SK-N-SH treated with all-trans-retinoic acid at 6 μM for 48 hours (cell line): Measurements from ENCODE around the gene ACOXL.

Experiments
- ATAC-seq: fragments of 200-7000 bp; cut with Tn5 transposase; 3 replicates; pipeline ENCODE4 v1.9.1; 2020; ENCODE audit warnings: mild to moderate bottlenecking, moderate library complexity
- ARNTL ChIP-seq: fragments of 450-650 bp; formaldehyde crosslinking; IDR thresholded peaks from 2 replicates; pipeline ENCODE4 v1.5.0; 2020; ENCODE audit warnings: low read depth, mild to moderate bottlenecking, moderate library complexity, borderline replicate concordance
- BACH2 ChIP-seq: fragments of 250-450 bp; sonication (Bioruptor Pico); IDR thresholded peaks from 2 replicates; pipeline ENCODE4 v1.9.0; 2021; ENCODE audit warnings: mild to moderate bottlenecking, borderline replicate concordance
- CSDC2 ChIP-seq: fragments of 250-450 bp; sonication (Bioruptor Pico); IDR thresholded peaks from 2 replicates; pipeline ENCODE4 v1.5.0; 2020; ENCODE audit warnings: mild to moderate bottlenecking, moderate library complexity
- ESRRG ChIP-seq: fragments of 250-450 bp; sonication (Bioruptor Pico); IDR thresholded peaks from 2 replicates; pipeline ENCODE4 v1.6.1; 2021; ENCODE audit warnings: mild to moderate bottlenecking
- GLIS3 ChIP-seq: fragments of 250-450 bp; sonication (Bioruptor Pico); IDR thresholded peaks from 2 replicates; pipeline ENCODE4 v1.5.0; 2020; ENCODE audit warnings: mild to moderate bottlenecking, moderate library complexity
- ISL1 ChIP-seq: fragments of 250-450 bp; sonication (Bioruptor Pico); IDR thresholded peaks from 2 replicates; pipeline ENCODE4 v2.1.2; 2022; ENCODE audit warnings: mild to moderate bottlenecking, moderate library complexity
- PPARA ChIP-seq: fragments of 250-450 bp; sonication (Bioruptor Pico); IDR thresholded peaks from 2 replicates; pipeline ENCODE4 v1.5.0; 2020; ENCODE audit warnings: mild to moderate bottlenecking, borderline replicate concordance
- RARB ChIP-seq: fragments of 250-450 bp; sonication (Bioruptor Pico); IDR thresholded peaks from 2 replicates; pipeline ENCODE4 v1.8.0; 2021; ENCODE audit warnings: mild to moderate bottlenecking, moderate library complexity
- SNAI2 ChIP-seq: fragments of 250-450 bp; sonication (Bioruptor Pico); IDR thresholded peaks from 2 replicates; pipeline ENCODE4 v1.5.0; 2020; ENCODE audit warnings: mild to moderate bottlenecking, moderate library complexity
- TCF4 ChIP-seq: fragments of 250-450 bp; sonication (Bioruptor Pico); IDR thresholded peaks from 2 replicates; pipeline ENCODE4 v1.8.0; 2021; ENCODE audit warnings: mild to moderate bottlenecking, moderate library complexity, borderline replicate concordance
- TOX ChIP-seq: fragments of 250-450 bp; sonication (Bioruptor Pico); IDR thresholded peaks from 2 replicates; pipeline ENCODE4 v1.8.0; 2021; ENCODE audit warnings: mild to moderate bottlenecking, moderate library complexity, borderline replicate concordance
- ZFP3 ChIP-seq: fragments of 250-450 bp; sonication (Bioruptor Pico); IDR thresholded peaks from 2 replicates; pipeline ENCODE4 v1.5.0; 2020; ENCODE audit warnings: mild to moderate bottlenecking, moderate library complexity
- ZFP30 ChIP-seq: fragments of 450-650 bp; formaldehyde crosslinking; IDR thresholded peaks from 2 replicates; pipeline ENCODE4 v1.5.0; 2022; ENCODE audit warnings: mild to moderate bottlenecking, moderate library complexity
- ZNF70 ChIP-seq: fragments of 450-650 bp; formaldehyde crosslinking; IDR thresholded peaks from 2 replicates; pipeline ENCODE4 v1.5.0; 2020; ENCODE audit warnings: mild to moderate bottlenecking, moderate library complexity
- ZNF8 ChIP-seq: fragments of 450-650 bp; formaldehyde crosslinking; IDR thresholded peaks from 2 replicates; pipeline ENCODE4 v1.5.0; 2020; ENCODE audit warnings: mild to moderate bottlenecking, moderate library complexity
- TF ChIP-seq, protein P1 (sequence below): fragments of 250-450 bp; sonication (Bioruptor Pico); IDR thresholded peaks from 2 replicates; pipeline ENCODE4 v1.5.1; 2021; ENCODE audit warnings: mild to moderate bottlenecking, moderate library complexity
- TF ChIP-seq, protein P2 (sequence below): fragments of 250-450 bp; sonication (Bioruptor Pico); IDR thresholded peaks from 2 replicates; pipeline ENCODE4 v1.8.0; 2021; ENCODE audit warnings: low read depth, mild to moderate bottlenecking, moderate library complexity, borderline replicate concordance
- TF ChIP-seq, protein P3 (sequence below): fragments of 250-450 bp; sonication (Bioruptor Pico); IDR thresholded peaks from 2 replicates; pipeline ENCODE4 v1.5.1; 2020; ENCODE audit warnings: low read depth, mild to moderate bottlenecking, moderate library complexity
- TF ChIP-seq, protein P4 (sequence below): fragments of 250-450 bp; sonication (Bioruptor Pico); IDR thresholded peaks from 2 replicates; pipeline ENCODE4 v1.8.0; 2020; ENCODE audit warnings: mild to moderate bottlenecking, moderate library complexity, borderline replicate concordance
- TF ChIP-seq, protein P5 (sequence below): fragments of 250-450 bp; sonication (Bioruptor Pico); IDR thresholded peaks from 2 replicates; pipeline ENCODE4 v1.5.0; 2020; ENCODE audit warnings: mild to moderate bottlenecking, moderate library complexity

The ACOXL gene

DNA sequence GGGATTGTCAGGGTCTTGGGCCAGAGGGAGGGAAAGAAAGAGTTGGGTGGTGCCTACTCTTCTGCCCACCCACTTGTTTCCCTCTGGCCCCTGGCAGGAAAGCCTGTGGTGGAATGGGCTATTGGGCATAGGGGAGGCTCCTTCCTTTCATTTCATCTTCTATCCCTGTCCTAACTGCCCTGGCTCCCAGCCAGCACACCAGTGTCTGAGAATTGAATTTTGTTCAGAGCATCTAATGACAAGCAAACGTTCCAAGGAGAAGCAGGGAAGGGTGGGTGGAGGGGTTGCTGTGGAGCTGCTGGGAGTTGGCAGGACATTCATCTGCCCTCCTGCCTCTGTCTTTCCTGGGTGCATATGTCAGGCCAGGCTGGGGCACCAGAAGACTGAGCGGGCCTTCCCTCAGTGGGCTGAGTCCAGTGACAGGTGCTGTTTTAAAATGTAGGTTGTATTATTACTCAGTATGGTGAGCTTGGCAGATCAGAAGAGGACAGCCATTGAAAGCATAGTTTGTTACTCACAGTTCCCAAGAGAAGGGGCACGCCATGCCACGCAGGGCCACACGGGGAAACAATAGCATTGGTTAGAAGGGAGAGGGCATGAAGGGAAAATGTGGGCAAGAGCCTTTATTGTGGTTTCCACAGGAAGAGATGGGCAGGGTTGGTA, 171.9 kb downstream of the ACOXL start:
- TF ChIP-seq CSDC2 (CRISPR knock-in tag) (no peak), GLIS3 (CRISPR knock-in tag) (no peak), TCF4 (CRISPR knock-in tag) (no peak), ZFP3 (CRISPR knock-in tag) (no peak)
- TF ChIP-seq, protein P1, sequence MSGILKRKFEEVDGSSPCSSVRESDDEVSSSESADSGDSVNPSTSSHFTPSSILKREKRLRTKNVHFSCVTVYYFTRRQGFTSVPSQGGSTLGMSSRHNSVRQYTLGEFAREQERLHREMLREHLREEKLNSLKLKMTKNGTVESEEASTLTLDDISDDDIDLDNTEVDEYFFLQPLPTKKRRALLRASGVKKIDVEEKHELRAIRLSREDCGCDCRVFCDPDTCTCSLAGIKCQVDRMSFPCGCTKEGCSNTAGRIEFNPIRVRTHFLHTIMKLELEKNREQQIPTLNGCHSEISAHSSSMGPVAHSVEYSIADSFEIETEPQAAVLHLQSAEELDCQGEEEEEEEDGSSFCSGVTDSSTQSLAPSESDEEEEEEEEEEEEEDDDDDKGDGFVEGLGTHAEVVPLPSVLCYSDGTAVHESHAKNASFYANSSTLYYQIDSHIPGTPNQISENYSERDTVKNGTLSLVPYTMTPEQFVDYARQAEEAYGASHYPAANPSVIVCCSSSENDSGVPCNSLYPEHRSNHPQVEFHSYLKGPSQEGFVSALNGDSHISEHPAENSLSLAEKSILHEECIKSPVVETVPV (CRISPR knock-in tag): no peak
- TF ChIP-seq, protein P2, sequence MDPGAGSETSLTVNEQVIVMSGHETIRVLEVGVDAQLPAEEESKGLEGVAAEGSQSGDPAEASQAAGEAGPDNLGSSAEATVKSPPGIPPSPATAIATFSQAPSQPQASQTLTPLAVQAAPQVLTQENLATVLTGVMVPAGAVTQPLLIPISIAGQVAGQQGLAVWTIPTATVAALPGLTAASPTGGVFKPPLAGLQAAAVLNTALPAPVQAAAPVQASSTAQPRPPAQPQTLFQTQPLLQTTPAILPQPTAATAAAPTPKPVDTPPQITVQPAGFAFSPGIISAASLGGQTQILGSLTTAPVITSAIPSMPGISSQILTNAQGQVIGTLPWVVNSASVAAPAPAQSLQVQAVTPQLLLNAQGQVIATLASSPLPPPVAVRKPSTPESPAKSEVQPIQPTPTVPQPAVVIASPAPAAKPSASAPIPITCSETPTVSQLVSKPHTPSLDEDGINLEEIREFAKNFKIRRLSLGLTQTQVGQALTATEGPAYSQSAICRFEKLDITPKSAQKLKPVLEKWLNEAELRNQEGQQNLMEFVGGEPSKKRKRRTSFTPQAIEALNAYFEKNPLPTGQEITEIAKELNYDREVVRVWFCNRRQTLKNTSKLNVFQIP (CRISPR knock-in tag): no peak
- TF ChIP-seq, protein P3, sequence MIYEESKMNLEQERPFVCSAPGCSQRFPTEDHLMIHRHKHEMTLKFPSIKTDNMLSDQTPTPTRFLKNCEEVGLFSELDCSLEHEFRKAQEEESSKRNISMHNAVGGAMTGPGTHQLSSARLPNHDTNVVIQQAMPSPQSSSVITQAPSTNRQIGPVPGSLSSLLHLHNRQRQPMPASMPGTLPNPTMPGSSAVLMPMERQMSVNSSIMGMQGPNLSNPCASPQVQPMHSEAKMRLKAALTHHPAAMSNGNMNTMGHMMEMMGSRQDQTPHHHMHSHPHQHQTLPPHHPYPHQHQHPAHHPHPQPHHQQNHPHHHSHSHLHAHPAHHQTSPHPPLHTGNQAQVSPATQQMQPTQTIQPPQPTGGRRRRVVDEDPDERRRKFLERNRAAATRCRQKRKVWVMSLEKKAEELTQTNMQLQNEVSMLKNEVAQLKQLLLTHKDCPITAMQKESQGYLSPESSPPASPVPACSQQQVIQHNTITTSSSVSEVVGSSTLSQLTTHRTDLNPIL (CRISPR knock-in tag): no peak
- ATAC-seq: no peak

DNA sequence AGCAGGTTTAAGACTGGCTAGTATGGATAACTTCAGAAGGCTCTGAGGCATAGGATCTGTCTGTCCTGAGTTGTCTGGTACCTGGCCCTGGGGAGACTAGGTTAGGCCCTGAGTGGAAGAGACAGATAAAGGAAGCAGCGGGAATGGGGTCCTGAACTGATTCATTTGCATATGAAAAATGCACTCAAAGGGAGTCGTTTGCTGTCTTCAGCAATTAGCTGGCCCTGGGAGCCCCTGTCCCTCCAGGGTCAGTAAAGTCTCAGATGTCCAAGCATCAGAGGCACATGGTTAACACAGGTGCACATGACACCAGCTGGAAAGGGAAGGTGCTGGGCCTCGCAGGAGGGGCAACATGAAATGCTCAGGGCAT, 172.4 kb downstream of the ACOXL start:
- TF ChIP-seq, protein P4, sequence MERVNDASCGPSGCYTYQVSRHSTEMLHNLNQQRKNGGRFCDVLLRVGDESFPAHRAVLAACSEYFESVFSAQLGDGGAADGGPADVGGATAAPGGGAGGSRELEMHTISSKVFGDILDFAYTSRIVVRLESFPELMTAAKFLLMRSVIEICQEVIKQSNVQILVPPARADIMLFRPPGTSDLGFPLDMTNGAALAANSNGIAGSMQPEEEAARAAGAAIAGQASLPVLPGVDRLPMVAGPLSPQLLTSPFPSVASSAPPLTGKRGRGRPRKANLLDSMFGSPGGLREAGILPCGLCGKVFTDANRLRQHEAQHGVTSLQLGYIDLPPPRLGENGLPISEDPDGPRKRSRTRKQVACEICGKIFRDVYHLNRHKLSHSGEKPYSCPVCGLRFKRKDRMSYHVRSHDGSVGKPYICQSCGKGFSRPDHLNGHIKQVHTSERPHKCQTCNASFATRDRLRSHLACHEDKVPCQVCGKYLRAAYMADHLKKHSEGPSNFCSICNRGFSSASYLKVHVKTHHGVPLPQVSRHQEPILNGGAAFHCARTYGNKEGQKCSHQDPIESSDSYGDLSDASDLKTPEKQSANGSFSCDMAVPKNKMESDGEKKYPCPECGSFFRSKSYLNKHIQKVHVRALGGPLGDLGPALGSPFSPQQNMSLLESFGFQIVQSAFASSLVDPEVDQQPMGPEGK (CRISPR knock-in tag): no peak
- no peak for TF ChIP-seq ZNF70 (CRISPR knock-in tag)
- no peak for TF ChIP-seq RARB
- TF ChIP-seq, protein P2 (CRISPR knock-in tag): no peak
- no peak for TF ChIP-seq TOX (CRISPR knock-in tag)
- no peak for TF ChIP-seq PPARA
- TF ChIP-seq ISL1 (CRISPR knock-in tag): no peak
- TF ChIP-seq ZFP3 (CRISPR knock-in tag): no peak
- no peak for ATAC-seq

DNA sequence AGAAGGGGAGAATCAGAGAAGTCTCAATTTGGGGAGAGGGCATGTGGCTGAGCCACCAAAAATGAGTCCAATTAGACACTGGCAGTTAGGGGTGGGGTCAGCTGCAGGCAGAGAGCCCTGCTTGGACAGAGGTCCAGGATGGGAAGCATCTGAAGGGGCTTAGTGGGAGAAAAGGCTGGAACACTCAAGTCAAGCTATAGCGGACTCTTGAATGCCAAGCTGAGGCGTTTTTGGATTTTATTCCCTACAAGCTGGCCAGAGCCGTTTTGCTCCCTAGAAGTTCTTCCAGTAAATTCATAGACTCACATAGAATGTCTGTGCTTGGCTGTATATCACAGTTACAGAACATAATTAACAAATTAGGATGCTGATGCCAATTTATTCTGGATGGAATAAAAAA, 172.8 kb downstream of the ACOXL start:
- TF ChIP-seq ZNF70 (CRISPR knock-in tag) (no peak), ISL1 (CRISPR knock-in tag) (no peak), ZNF8 (CRISPR knock-in tag) (no peak), TCF4 (CRISPR knock-in tag) (no peak), ESRRG (CRISPR knock-in tag) (no peak), GLIS3 (CRISPR knock-in tag) (no peak), ZFP30 (CRISPR knock-in tag) (no peak), SNAI2 (CRISPR knock-in tag) (no peak), BACH2 (CRISPR knock-in tag) (no peak), ARNTL (CRISPR knock-in tag) (no peak), PPARA (no peak), CSDC2 (CRISPR knock-in tag) (no peak)
- TF ChIP-seq, protein P4 (CRISPR knock-in tag): no peak
- TF ChIP-seq, protein P2 (CRISPR knock-in tag): no peak
- TF ChIP-seq, protein P5, sequence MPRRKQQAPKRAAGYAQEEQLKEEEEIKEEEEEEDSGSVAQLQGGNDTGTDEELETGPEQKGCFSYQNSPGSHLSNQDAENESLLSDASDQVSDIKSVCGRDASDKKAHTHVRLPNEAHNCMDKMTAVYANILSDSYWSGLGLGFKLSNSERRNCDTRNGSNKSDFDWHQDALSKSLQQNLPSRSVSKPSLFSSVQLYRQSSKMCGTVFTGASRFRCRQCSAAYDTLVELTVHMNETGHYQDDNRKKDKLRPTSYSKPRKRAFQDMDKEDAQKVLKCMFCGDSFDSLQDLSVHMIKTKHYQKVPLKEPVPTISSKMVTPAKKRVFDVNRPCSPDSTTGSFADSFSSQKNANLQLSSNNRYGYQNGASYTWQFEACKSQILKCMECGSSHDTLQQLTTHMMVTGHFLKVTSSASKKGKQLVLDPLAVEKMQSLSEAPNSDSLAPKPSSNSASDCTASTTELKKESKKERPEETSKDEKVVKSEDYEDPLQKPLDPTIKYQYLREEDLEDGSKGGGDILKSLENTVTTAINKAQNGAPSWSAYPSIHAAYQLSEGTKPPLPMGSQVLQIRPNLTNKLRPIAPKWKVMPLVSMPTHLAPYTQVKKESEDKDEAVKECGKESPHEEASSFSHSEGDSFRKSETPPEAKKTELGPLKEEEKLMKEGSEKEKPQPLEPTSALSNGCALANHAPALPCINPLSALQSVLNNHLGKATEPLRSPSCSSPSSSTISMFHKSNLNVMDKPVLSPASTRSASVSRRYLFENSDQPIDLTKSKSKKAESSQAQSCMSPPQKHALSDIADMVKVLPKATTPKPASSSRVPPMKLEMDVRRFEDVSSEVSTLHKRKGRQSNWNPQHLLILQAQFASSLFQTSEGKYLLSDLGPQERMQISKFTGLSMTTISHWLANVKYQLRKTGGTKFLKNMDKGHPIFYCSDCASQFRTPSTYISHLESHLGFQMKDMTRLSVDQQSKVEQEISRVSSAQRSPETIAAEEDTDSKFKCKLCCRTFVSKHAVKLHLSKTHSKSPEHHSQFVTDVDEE (CRISPR knock-in tag): no peak
- TF ChIP-seq, all 23 proteins: peak for 0
- no peak for ATAC-seq
